Activated naive CD4-positive, alpha-beta T cell treated with anti-CD3 and anti-CD28 coated beads for 36 hours (primary cell): ENCODE measurements around the gene APH1B. TPM values are rescaled to one million over a fixed set of nuclear protein-coding genes. Genes with fewer than 3 reads are reported as not detected.

Experiments
- CTCF ChIA-PET: fragments of 350-600 bp; sonication (Branson Sonifier 250); formaldehyde crosslinking; loops from one replicate; lab custom pipeline; 2021; ENCODE audit warnings: antibody characterized with exemption; lab: Charles Lee
- DNase-seq: peaks from one replicate; pipeline ENCODE4 v3.0.0-alpha.2; 2020
- H3K27ac Mint-ChIP-seq: one replicate; pipeline ENCODE4 v1.8.0; 2021; ENCODE audit warnings: mild to moderate bottlenecking, mixed read lengths
- H3K27me3 Mint-ChIP-seq: one replicate; pipeline ENCODE4 v1.8.0; 2021; ENCODE audit warnings: low read depth, mixed read lengths
- H3K36me3 Mint-ChIP-seq: one replicate; pipeline ENCODE4 v1.8.0; 2021; ENCODE audit warnings: low read depth, mixed read lengths
- H3K4me1 Mint-ChIP-seq: one replicate; pipeline ENCODE4 v1.8.0; 2021; ENCODE audit warnings: low read depth, mixed read lengths
- H3K4me3 Mint-ChIP-seq: one replicate; pipeline ENCODE4 v1.8.0; 2021; ENCODE audit warnings: mild to moderate bottlenecking, moderate library complexity, mixed read lengths
- H3K9me3 Mint-ChIP-seq: one replicate; pipeline ENCODE4 v1.8.0; 2021; ENCODE audit warnings: mixed read lengths
- intact Hi-C: fragments of 100-400 bp; cut with micrococcal nuclease; formaldehyde crosslinking; loops from one replicate; pipeline ENCODE4 v1.15.1; 2023
- total RNA-seq, 2 experiments: library from RNA; stranded (reverse); gene quantifications; one replicate each; pipeline ENCODE4 v1.2.3, GENCODE V29; 2021

Gene APH1B
- total RNA-seq, 2 experiments from 2014 or later, result 6.7 to 8.6 TPM

GRCh38 chr15:63255489-63255990 lies 21.9 kb upstream of the APH1B start:
- intact Hi-C loops, result no loop called here
- CTCF ChIA-PET, result no interaction called here
- Mint-ChIP-seq H3K27ac (no peak overlapping the region), H3K36me3 (peaks cover 32% of the 10 kb centered on the region), H3K27me3 (no peaks in the 10 kb centered on the region), H3K4me3 (no peak overlapping the region), H3K4me1 (peaks cover 12% of the 10 kb centered on the region), H3K9me3 (no peaks in the 10 kb centered on the region)
- DNase-seq, result no peak

- no peak for DNase-seq
- Mint-ChIP-seq H3K4me1 (peaks cover 12% of the 10 kb centered on the region), H3K4me3 (no peak overlapping the region), H3K27me3 (no peaks in the 10 kb centered on the region), H3K36me3 (peaks cover 36% of the 10 kb centered on the region), H3K27ac (no peak overlapping the region), H3K9me3 (no peaks in the 10 kb centered on the region)
- intact Hi-C loops, result no loop called here
- CTCF ChIA-PET, result interaction anchor here (0.7 to 0.8 kb wide), 2 partner anchors 17 to 20 kb away, joined by 3 to 4 read pairs; no protein-coding TSS in a partner anchor
Measured at GRCh38 chr15:63256433-63257274, 20.8 kb upstream of the APH1B start.

GRCh38 chr15:63258658-63259057 lies 18.7 kb upstream of the APH1B start:
- DNase-seq, result no peak
- CTCF ChIA-PET, result no interaction called here

DNA sequence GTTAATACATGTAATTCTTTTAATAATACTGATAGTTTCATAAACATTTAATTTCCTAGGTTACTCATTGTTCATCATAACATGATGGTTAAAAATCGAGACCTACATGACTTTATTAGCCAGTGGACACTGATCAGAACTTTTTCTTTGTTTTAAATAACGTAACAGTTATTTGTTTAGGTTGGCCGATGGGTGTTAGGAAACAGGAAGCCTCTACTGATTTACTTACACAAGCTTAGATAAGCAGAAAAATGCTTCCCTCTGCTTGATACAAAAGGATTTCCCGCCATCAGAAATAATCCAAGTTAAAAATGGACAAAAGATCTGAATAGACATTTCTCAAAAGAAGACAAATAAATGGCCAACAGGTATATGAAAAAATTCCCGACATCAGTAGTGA lies 16.6 kb upstream of the APH1B start:
- Mint-ChIP-seq H3K4me1 (peaks cover 7% of the 10 kb centered on the region), H3K27me3 (no peaks in the 10 kb centered on the region), H3K9me3 (no peaks in the 10 kb centered on the region), H3K36me3 (peaks cover 33% of the 10 kb centered on the region), H3K4me3 (no peak overlapping the region), H3K27ac (no peak overlapping the region)
- DNase-seq, result no peak
- CTCF ChIA-PET, result interaction anchor here (0.7 to 1.2 kb wide), 3 partner anchors 9 to 142 kb away, joined by 3 to 6 read pairs (median 4); no protein-coding TSS in a partner anchor
- intact Hi-C loops, result no loop called here

More at GRCh38 chr15:63258658-63259057, 18.7 kb upstream of the APH1B start:
- Mint-ChIP-seq H3K36me3 (peaks cover 39% of the 10 kb centered on the region), H3K9me3 (no peaks in the 10 kb centered on the region), H3K4me3 (no peak overlapping the region), H3K27ac (no peak overlapping the region), H3K4me1 (peaks cover 11% of the 10 kb centered on the region), H3K27me3 (no peaks in the 10 kb centered on the region)
- intact Hi-C loops, result no loop called here

DNA sequence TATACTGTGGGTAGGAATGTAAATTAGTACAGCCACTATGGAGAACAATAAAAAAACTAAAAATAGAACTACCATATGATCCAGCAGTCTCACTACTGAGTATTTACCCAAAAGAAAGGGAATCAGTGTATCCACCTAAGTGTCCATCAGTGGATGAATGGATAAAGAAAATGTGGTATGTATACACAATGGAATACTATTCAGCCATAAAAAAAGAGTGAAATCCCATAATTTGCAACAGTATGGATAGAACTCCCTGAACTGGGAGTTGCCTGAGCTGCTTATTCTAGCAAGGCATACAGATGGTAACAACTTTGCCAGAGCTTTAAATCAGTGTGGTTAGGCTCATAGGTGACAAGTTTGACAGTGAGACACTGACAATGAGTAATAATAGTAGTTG lies 16.1 kb upstream of the APH1B start:
- no peak for DNase-seq
- H3K4me3 Mint-ChIP-seq, result no peak overlapping the region
- no peaks in the 10 kb centered on the region for H3K27me3 Mint-ChIP-seq
- H3K36me3 Mint-ChIP-seq, result peaks cover 31% of the 10 kb centered on the region
- H3K4me1 Mint-ChIP-seq, result peaks cover 7% of the 10 kb centered on the region
- H3K27ac Mint-ChIP-seq, result peak overlapping the region; percentile 5
- intact Hi-C loops, result no loop called here
- H3K9me3 Mint-ChIP-seq, result no peaks in the 10 kb centered on the region
- CTCF ChIA-PET, result interaction anchor here (0.7 to 1.0 kb wide), 2 partner anchors 57 to 95 kb away, joined by 3 read pairs; no protein-coding TSS in a partner anchor

- CTCF ChIA-PET, result no interaction called here
Measured at GRCh38 chr15:63263519-63263918, 13.9 kb upstream of the APH1B start.

GRCh38 chr15:63264688-63265293 lies 12.6 kb upstream of the APH1B start:
- DNase-seq, result no peak
- Mint-ChIP-seq H3K36me3 (peaks cover 30% of the 10 kb centered on the region), H3K4me1 (peaks cover 5% of the 10 kb centered on the region), H3K4me3 (no peak overlapping the region), H3K27me3 (no peaks in the 10 kb centered on the region), H3K27ac (no peak overlapping the region), H3K9me3 (no peaks in the 10 kb centered on the region)
- intact Hi-C loops, result no loop called here
- CTCF ChIA-PET, result interaction anchor here (0.5 kb wide), 1 partner anchor 840 kb away, joined by 5 read pairs; no protein-coding TSS in a partner anchor

More at GRCh38 chr15:63263519-63263918, 13.9 kb upstream of the APH1B start:
- peaks cover 3% of the 10 kb centered on the region for H3K4me1 Mint-ChIP-seq
- peaks cover 26% of the 10 kb centered on the region for H3K36me3 Mint-ChIP-seq
- H3K27ac Mint-ChIP-seq, result no peak overlapping the region
- no peaks in the 10 kb centered on the region for H3K9me3 Mint-ChIP-seq
- intact Hi-C loops, result no loop called here
- no peaks in the 10 kb centered on the region for H3K27me3 Mint-ChIP-seq
- no peak for DNase-seq
- no peak overlapping the region for H3K4me3 Mint-ChIP-seq

DNA sequence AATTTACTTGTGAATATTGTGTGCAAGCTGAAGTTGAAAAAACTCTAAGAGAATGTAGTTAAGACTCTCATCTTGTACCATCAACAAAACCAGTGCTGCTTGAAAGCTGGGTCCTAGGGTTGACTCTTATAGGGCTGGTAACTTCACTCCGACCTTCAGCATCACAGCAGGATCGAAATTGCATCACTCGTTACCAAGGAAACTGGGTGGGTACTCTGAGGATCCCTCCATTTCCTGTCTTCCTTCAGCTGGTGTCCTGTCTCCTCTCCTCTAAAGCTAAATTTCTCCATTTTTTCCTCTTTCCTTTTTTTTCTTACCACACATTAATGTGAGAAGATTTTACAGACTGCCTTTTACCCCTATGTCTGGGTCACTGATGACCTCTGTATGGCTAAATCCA lies 3.0 kb upstream of the APH1B start:
- CTCF ChIA-PET, result interaction anchor here (1.0 to 1.1 kb wide), 4 partner anchors 15 to 128 kb away, joined by 3 to 6 read pairs (median 4); no protein-coding TSS in a partner anchor
- peak; percentile 21 for DNase-seq
- Mint-ChIP-seq H3K9me3 (no peaks in the 10 kb centered on the region), H3K4me3 (no peak overlapping the region), H3K36me3 (peaks cover 4% of the 10 kb centered on the region), H3K27ac (no peak overlapping the region), H3K4me1 (peaks cover 30% of the 10 kb centered on the region), H3K27me3 (no peaks in the 10 kb centered on the region)
- intact Hi-C loops, result no loop called here

DNA sequence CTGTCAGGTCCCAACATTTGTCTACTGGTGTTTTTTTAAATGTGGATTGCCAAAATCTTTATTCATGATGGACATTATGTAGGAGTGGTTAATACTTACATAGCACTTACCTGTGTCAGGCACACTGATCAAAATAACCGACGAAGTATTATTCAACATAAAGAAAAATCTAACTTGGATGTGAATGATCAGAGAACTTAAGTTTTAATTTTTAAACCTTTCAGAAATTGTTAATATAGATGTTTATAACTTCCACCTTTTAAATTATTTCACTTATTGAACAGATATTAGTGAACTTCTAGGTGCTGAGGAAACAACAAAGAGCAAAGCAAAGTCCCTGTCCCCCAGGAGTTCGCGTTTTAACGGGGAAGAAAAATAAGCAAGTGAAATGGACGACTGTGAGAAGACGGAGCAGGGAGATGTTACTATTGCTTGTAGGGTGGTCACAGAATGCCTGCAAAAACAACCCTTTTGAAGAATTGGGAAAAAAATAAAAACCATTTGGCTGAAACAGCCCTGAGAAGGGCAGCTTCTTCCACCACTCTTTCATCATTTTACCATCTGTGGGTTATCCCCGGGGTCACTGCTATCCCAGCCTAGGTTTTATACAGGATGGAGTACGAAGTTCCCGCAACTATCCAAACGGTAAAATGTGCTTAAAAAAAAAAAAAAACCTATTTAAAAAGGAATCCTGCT lies 915 bp upstream of the APH1B start:
- peak overlapping the region; percentile 89 for H3K4me3 Mint-ChIP-seq
- peaks cover 33% of the 10 kb centered on the region for H3K4me1 Mint-ChIP-seq
- DNase-seq, result no peak
- H3K27me3 Mint-ChIP-seq, result no peaks in the 10 kb centered on the region
- CTCF ChIA-PET, result interaction anchor here (0.6 to 1.3 kb wide), 6 partner anchors 8 to 182 kb away, joined by 3 to 5 read pairs (median 3); no protein-coding TSS in a partner anchor
- H3K36me3 Mint-ChIP-seq, result peaks cover 4% of the 10 kb centered on the region
- intact Hi-C loops, result loop anchor here (1.0 to 5.0 kb wide), 4 partner anchors 39 to 120 kb away; partner anchors contain the start of gene RPS27L
- no peaks in the 10 kb centered on the region for H3K9me3 Mint-ChIP-seq
- H3K27ac Mint-ChIP-seq, result no peak overlapping the region

GRCh38 chr15:63277893-63278456 lies 570 bp downstream of the APH1B start:
- intact Hi-C loops, result loop anchor here (1.0 to 5.0 kb wide), 4 partner anchors 41 to 121 kb away; partner anchors contain the start of gene RPS27L
- DNase-seq, result peak; percentile 26
- Mint-ChIP-seq H3K27me3 (no peaks in the 10 kb centered on the region), H3K27ac (peak overlapping the region; percentile 63), H3K4me1 (peaks cover 30% of the 10 kb centered on the region), H3K4me3 (peak overlapping the region; percentile 72), H3K36me3 (peaks cover 2% of the 10 kb centered on the region), H3K9me3 (no peaks in the 10 kb centered on the region)
- CTCF ChIA-PET, result interaction anchor here (1.2 kb wide), 1 partner anchor 11 kb away, joined by 5 read pairs; no protein-coding TSS in a partner anchor

DNA sequence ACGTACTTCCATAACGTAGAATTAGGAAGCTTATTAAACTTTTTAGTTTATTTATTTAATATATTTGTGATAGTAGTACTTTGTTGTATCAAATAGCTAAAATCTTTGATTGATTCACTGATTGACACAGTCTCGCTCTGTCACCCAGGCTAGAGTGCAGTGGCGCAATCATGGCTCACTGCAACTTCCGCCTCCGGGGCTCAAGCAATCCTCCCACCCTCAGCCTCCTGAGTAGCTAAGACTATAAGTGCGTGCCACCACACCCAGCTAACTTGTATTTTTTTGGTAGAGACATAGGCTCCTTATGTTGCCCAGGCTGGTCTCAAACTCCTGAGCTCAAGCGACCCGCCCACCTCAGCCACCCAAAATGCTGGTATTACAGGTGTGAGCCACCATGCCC lies 5.7 kb downstream of the APH1B start:
- intact Hi-C loops, result no loop called here
- DNase-seq, result no peak
- Mint-ChIP-seq H3K27me3 (no peaks in the 10 kb centered on the region), H3K4me1 (peaks cover 8% of the 10 kb centered on the region), H3K27ac (no peak overlapping the region), H3K4me3 (no peak overlapping the region), H3K9me3 (no peaks in the 10 kb centered on the region), H3K36me3 (no peaks in the 10 kb centered on the region)
- CTCF ChIA-PET, result interaction anchor here (0.7 to 1.2 kb wide), 2 partner anchors 8 to 235 kb away, joined by 3 to 4 read pairs; no protein-coding TSS in a partner anchor
